CD14-positive monocyte (primary cell): ENCODE measurements around the gene UQCR10. TPM values are rescaled to one million over a fixed set of nuclear protein-coding genes. Genes with fewer than 3 reads are reported as not detected.

Experiments used
- DNase-seq, 3 donors: peaks; one replicate each; pipeline ENCODE4 v3.0.0-alpha.2; 2011 to 2022
- H2AFZ ChIP-seq: 2 replicates; pipeline ENCODE4 v1.6.0; 2012; ENCODE audit warnings: mild to moderate bottlenecking, low read depth, low read length, inconsistent platforms; ENCODE audit not compliant: insufficient read depth, poor library complexity, severe bottlenecking
- H3K27ac ChIP-seq, 2 donors: 1 replicate in 1 of 2; 2 replicates in 1 of 2; pipeline ENCODE4 v1.5.1; 2012 to 2013; ENCODE audit warnings: low read length in 2 of 2, control low read depth in 1 of 2, inconsistent platforms in 1 of 2, low read depth in 1 of 2, mild to moderate bottlenecking in 1 of 2
- H3K27me3 ChIP-seq, 2 donors: one replicate each; pipeline versions ENCODE4 v1.6.0 to v1.6.1; 2011 to 2013; ENCODE audit warnings: low read length in 2 of 2; ENCODE audit not compliant: control insufficient read depth in 2 of 2, insufficient read depth in 2 of 2
- H3K36me3 ChIP-seq, 2 donors: replicated peaks in 1 of 2; 1 replicate in 1 of 2; 2 replicates in 1 of 2; pipeline versions ENCODE4 v1.5.1 to v1.6.1; 2012 to 2013; ENCODE audit warnings: low read length in 2 of 2, control low read depth in 1 of 2, inconsistent platforms in 1 of 2, mild to moderate bottlenecking in 1 of 2; ENCODE audit not compliant: insufficient read depth in 2 of 2, control insufficient read depth in 1 of 2
- H3K4me1 ChIP-seq, 2 donors: 1 replicate in 1 of 2; 2 replicates in 1 of 2; pipeline versions ENCODE4 v1.5.1 to v1.6.1; 2012 to 2013; ENCODE audit warnings: low read length in 2 of 2, control low read depth in 1 of 2, inconsistent platforms in 1 of 2, mild to moderate bottlenecking in 1 of 2, moderate library complexity in 1 of 2; ENCODE audit not compliant: insufficient read depth in 2 of 2, control insufficient read depth in 1 of 2
- H3K4me2 ChIP-seq: replicated peaks from 2 replicates; pipeline ENCODE3; 2012; ENCODE audit warnings: low read length, moderate library complexity, mild to moderate bottlenecking; ENCODE audit not compliant: poor library complexity, severe bottlenecking; ENCODE audit errors: extremely low read depth
- H3K4me3 ChIP-seq, 3 experiments: fragments of 200-600 bp in 1 of 3; sonication (generic) in 1 of 3; replicated peaks in 1 of 3; 1 replicate in 2 of 3; 2 replicates in 1 of 3; pipeline ENCODE4 v1.5.1; 2011 to 2013; ENCODE audit warnings: low read length in 3 of 3, mild to moderate bottlenecking in 3 of 3, control low read depth in 2 of 3, low read depth in 2 of 3, inconsistent platforms in 1 of 3, moderate library complexity in 1 of 3
- H3K79me2 ChIP-seq: 2 replicates; pipeline ENCODE4 v1.6.0; 2012; ENCODE audit warnings: mild to moderate bottlenecking, control low read depth, inconsistent platforms, low read length, moderate library complexity; ENCODE audit not compliant: insufficient read depth
- H3K9ac ChIP-seq: 2 replicates; pipeline ENCODE4 v1.6.0; 2017; ENCODE audit warnings: low read length, mild to moderate bottlenecking; ENCODE audit not compliant: insufficient read depth, poor library complexity, severe bottlenecking
- H3K9me3 ChIP-seq, 2 donors: replicated peaks in 1 of 2; 1 replicate in 1 of 2; 2 replicates in 1 of 2; pipeline versions ENCODE4 v1.5.1 to v1.6.1; 2012 to 2013; ENCODE audit warnings: low read length in 2 of 2, control low read depth in 1 of 2; ENCODE audit not compliant: control insufficient read depth in 1 of 2, insufficient read depth in 1 of 2
- H4K20me1 ChIP-seq: 2 replicates; pipeline ENCODE4 v1.6.0; 2012; ENCODE audit warnings: mild to moderate bottlenecking, low read length, control low read depth, moderate library complexity; ENCODE audit not compliant: insufficient read depth
- H3K27ac Mint-ChIP-seq, 7 donors: one replicate each; pipeline ENCODE4 v1.8.0; 2020; ENCODE audit warnings: mild to moderate bottlenecking in 7 of 7, mixed read lengths in 7 of 7, moderate library complexity in 6 of 7, inconsistent platforms in 2 of 7
- H3K27me3 Mint-ChIP-seq, 3 donors: one replicate each; pipeline ENCODE4 v1.8.0; 2021 to 2022; ENCODE audit warnings: low read depth in 3 of 3, mild to moderate bottlenecking in 3 of 3, mixed read lengths in 3 of 3, moderate library complexity in 3 of 3, inconsistent platforms in 1 of 3
- H3K36me3 Mint-ChIP-seq, 2 donors: one replicate each; pipeline ENCODE4 v1.8.0; 2020; ENCODE audit warnings: mixed read lengths in 2 of 2, inconsistent platforms in 1 of 2, mild to moderate bottlenecking in 1 of 2
- H3K4me1 Mint-ChIP-seq: one replicate; pipeline ENCODE4 v1.8.0; 2020; ENCODE audit warnings: mild to moderate bottlenecking, mixed read lengths
- H3K4me3 Mint-ChIP-seq, 2 donors: one replicate each; pipeline ENCODE4 v1.8.0; 2020; ENCODE audit warnings: mild to moderate bottlenecking in 2 of 2, mixed read lengths in 2 of 2, moderate library complexity in 1 of 2
- H3K9me3 Mint-ChIP-seq, 7 donors: one replicate each; pipeline ENCODE4 v1.8.0; 2020 to 2022; ENCODE audit warnings: mixed read lengths in 7 of 7, mild to moderate bottlenecking in 6 of 7, moderate library complexity in 6 of 7, inconsistent platforms in 2 of 7
- WGBS: methylation state at CpG from one replicate; pipeline ENCODE4 v1.1.5; 2013; ENCODE audit warnings: missing lambda C conversion rate; ENCODE audit not compliant: insufficient coverage; 5-methylcytosine and 5-hydroxymethylcytosine counted together
- intact Hi-C, 2 donors: fragments of 100-400 bp; cut with micrococcal nuclease; formaldehyde crosslinking; loops; one replicate each; pipeline versions ENCODE4 v1.15.0 to v1.15.1; 2023
- polyA plus RNA-seq, 3 donors: library from polyadenylated mRNA; depleted of rRNA in 1 of 3; unstranded in 2 of 3; stranded (reverse) in 1 of 3; fragments of 300-500 nt in 2 of 3; fragments of >200 nt in 1 of 3; fragmentation: Illumina TruSeq in 2 of 3; gene quantifications; 1 replicate in 2 of 3; 2 replicates in 1 of 3; pipeline ENCODE4 v1.2.3, GENCODE V29; 2012 to 2021
- TF ChIP-seq, protein P1 (sequence below): fragments of 200-600 bp; IDR thresholded peaks from one replicate; pipeline ENCODE4 v1.8.0; 2022; ENCODE audit warnings: antibody characterized with exemption, mild to moderate bottlenecking

The UQCR10 gene
- polyA plus RNA-seq, 3 donors, result 99.0 to 314 (median 287) TPM

DNA sequence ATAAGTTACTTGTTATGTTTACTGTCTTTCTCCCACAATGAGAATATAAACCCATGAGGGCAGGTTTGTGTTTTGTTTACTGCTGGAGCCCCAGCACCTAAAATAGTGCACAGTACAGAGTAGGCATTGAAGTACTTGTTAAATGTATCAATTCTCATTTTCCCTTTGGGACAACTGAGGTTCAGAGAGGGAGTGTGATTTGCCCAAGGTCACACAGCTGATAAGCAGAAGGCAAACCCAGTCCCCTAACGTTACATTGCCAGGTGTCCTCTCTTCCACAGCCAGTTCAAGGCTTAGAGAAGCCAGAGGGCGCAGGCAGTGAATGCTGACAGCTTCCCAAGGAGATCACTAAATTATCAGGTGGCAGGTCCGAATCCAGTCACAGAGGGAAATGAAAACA is 17.1 kb upstream of the UQCR10 start:
- intact Hi-C loops, result no loop called here
- Histone ChIP-seq H3K27me3 (no peaks in the 10 kb centered on the region), H3K4me2 (no peak overlapping the region), H3K4me1 (peaks cover 19 to 21% of the 10 kb centered on the region in 2 donors), H3K4me3 (no peak overlapping the region), H4K20me1 (no peaks in the 10 kb centered on the region), H3K36me3 (peaks cover 36 to 59% of the 10 kb centered on the region in 2 donors), H3K79me2 (peaks cover 12% of the 10 kb centered on the region), H3K9ac (peak overlapping the region; percentile 35), H3K27ac (peak overlapping the region; percentile 66 to 87), H3K9me3 (no peaks in the 10 kb centered on the region), H2AFZ (no peak overlapping the region)
- no peak for DNase-seq
- H3K4me1 Mint-ChIP-seq, result peaks cover 21% of the 10 kb centered on the region
- peaks cover 0 to 2% (median 0%) of the 10 kb centered on the region in 3 donors for H3K27me3 Mint-ChIP-seq
- WGBS, result 90% methylated on average over 1 of the region's 3 CpGs
- TF ChIP-seq, protein P1, sequence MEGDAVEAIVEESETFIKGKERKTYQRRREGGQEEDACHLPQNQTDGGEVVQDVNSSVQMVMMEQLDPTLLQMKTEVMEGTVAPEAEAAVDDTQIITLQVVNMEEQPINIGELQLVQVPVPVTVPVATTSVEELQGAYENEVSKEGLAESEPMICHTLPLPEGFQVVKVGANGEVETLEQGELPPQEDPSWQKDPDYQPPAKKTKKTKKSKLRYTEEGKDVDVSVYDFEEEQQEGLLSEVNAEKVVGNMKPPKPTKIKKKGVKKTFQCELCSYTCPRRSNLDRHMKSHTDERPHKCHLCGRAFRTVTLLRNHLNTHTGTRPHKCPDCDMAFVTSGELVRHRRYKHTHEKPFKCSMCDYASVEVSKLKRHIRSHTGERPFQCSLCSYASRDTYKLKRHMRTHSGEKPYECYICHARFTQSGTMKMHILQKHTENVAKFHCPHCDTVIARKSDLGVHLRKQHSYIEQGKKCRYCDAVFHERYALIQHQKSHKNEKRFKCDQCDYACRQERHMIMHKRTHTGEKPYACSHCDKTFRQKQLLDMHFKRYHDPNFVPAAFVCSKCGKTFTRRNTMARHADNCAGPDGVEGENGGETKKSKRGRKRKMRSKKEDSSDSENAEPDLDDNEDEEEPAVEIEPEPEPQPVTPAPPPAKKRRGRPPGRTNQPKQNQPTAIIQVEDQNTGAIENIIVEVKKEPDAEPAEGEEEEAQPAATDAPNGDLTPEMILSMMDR, result no peak
- H3K4me3 Mint-ChIP-seq, result no peak overlapping the region
- peaks cover 48 to 69% of the 10 kb centered on the region in 2 donors for H3K36me3 Mint-ChIP-seq
- H3K27ac Mint-ChIP-seq, result peak overlapping the region; percentile 86 to 96 (median 93)
- no peaks in the 10 kb centered on the region for H3K9me3 Mint-ChIP-seq

DNA sequence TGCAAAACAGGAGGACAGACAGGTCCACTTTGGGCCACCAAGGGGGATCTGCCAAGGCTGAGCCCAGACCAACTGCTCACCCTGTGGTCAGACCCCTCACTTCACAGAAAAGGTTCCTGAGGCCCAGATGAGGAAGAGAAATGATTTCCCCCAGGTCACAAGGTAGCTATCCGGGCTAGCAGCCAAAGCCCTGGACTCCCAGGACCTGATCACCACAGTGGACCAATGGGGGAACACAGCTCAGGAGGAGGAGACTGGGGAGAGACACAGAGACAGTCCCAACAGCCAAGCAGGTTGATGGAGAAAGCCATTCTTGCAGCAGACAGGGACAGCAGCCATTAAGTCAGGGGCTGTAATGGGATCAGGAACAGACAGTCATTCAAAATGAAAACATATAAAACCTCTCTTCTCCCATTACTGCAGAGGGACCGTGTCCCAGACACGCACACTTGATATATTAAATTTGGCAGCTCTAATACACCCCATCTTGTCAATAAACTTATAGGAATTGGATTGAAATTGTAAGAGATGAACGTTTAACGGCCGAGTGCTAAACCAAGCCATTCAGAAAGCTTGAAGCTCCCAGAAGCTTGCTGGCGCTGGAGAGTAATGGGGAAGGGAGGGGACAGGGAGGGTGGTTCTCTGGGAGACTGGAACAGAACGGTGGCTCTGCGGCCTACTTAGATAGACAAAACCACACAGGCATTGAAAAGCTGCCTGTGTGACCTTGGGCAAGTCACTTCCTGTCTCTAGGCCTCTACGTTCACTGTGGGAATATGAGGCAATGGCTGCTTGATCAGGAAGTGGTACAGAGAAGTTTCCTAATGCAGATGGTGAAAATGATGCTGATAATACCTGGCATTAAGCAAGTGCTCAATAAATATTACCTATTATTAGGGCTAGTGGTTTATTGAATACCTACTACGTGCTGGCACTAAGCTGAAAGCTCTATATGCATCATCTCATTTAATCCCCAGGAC is 16.3 kb upstream of the UQCR10 start:
- H3K4me1 ChIP-seq, result peaks cover 19 to 21% of the 10 kb centered on the region in 2 donors
- Mint-ChIP-seq H3K36me3 (peaks cover 42 to 63% of the 10 kb centered on the region in 2 donors), H3K4me3 (no peak overlapping the region), H3K27me3 (peaks cover 0 to 4% (median 0%) of the 10 kb centered on the region in 3 donors), H3K9me3 (no peaks in the 10 kb centered on the region), H3K27ac (peak overlapping the region; percentile 86 to 96 (median 93)), H3K4me1 (peaks cover 21% of the 10 kb centered on the region)
- H3K27me3 ChIP-seq, result no peaks in the 10 kb centered on the region
- intact Hi-C loops, result no loop called here
- DNase-seq, result peak; percentile 81 to 90 (median 89)
- 27% methylated on average over 3 of the region's 11 CpGs for WGBS
- no peaks in the 10 kb centered on the region for H3K9me3 ChIP-seq
- H3K27ac ChIP-seq, result peak overlapping the region; percentile 66 to 87
- H4K20me1 ChIP-seq, result no peaks in the 10 kb centered on the region
- H2AFZ ChIP-seq, result peak overlapping the region; percentile 60
- TF ChIP-seq, protein P1, result no peak
- no peak overlapping the region for H3K4me3 ChIP-seq
- no peak overlapping the region for H3K4me2 ChIP-seq
- H3K79me2 ChIP-seq, result peaks cover 12% of the 10 kb centered on the region
- peaks cover 28 to 51% of the 10 kb centered on the region in 2 donors for H3K36me3 ChIP-seq
- peak overlapping the region; percentile 35 for H3K9ac ChIP-seq
